GM15510 (cell line): ENCODE results near the gene EPB41L1.

ENCODE experiments used
- POLR2A ChIP-seq: IDR thresholded peaks from 3 replicates; pipeline ENCODE4 v1.6.1; 2011; ENCODE audit warnings: borderline replicate concordance; ENCODE audit not compliant: insufficient read length; ENCODE audit errors: extremely low read depth

Gene EPB41L1

GRCh38 chr20:36208257-36208656 lies 53.7 kb downstream of the EPB41L1 start:
- no peak for TF ChIP-seq POLR2A

- no peak for TF ChIP-seq POLR2A
Observed at GRCh38 chr20:36210436-36211021, 56.0 kb downstream of the EPB41L1 start.

- no peak for TF ChIP-seq POLR2A
Observed at GRCh38 chr20:36213362-36213761, 58.8 kb downstream of the EPB41L1 start.

- TF ChIP-seq POLR2A = no peak
Observed at GRCh38 chr20:36214684-36215256, 60.2 kb downstream of the EPB41L1 start.

- TF ChIP-seq POLR2A = no peak
Observed at GRCh38 chr20:36215778-36216177, 61.2 kb downstream of the EPB41L1 start.

GRCh38 chr20:36216314-36217025 lies 61.9 kb downstream of the EPB41L1 start:
- TF ChIP-seq POLR2A = no peak

- TF ChIP-seq POLR2A = no peak
Observed at GRCh38 chr20:36217226-36217625, 62.7 kb downstream of the EPB41L1 start.

GRCh38 chr20:36218380-36219064 lies 64.0 kb downstream of the EPB41L1 start:
- no peak for TF ChIP-seq POLR2A

GRCh38 chr20:36219671-36220220 lies 65.2 kb downstream of the EPB41L1 start:
- TF ChIP-seq POLR2A = no peak

- TF ChIP-seq POLR2A = no peak
Observed at GRCh38 chr20:36225666-36226065, 71.1 kb downstream of the EPB41L1 start.

- TF ChIP-seq POLR2A = no peak
Observed at GRCh38 chr20:36228770-36229169, 74.2 kb downstream of the EPB41L1 start.

GRCh38 chr20:36230019-36230418 lies 75.5 kb downstream of the EPB41L1 start:
- TF ChIP-seq POLR2A = no peak

- TF ChIP-seq POLR2A = no peak
Observed at GRCh38 chr20:36231331-36231730, 76.8 kb downstream of the EPB41L1 start.

- TF ChIP-seq POLR2A = no peak
Observed at GRCh38 chr20:36234771-36235320, 80.3 kb downstream of the EPB41L1 start.

GRCh38 chr20:36235892-36236785 lies 81.6 kb downstream of the EPB41L1 start, which contains the start of gene AAR2:
Gene AAR2, plus strand, starts transcription at chr20:36236478. Its CDS starts 3,391 bp downstream, at chr20:36239869.
- peak; percentile 79 for TF ChIP-seq POLR2A

- TF ChIP-seq POLR2A = no peak
Observed at GRCh38 chr20:36236786-36237121, 82.2 kb downstream of the EPB41L1 start.
